OCI-LY7 (cell line): ENCODE measurements around the gene MTHFD1. TPM values are rescaled to one million over a fixed set of nuclear protein-coding genes. Genes with fewer than 3 reads are reported as not detected.

Experiments
- BruUV-seq: library from RNA; stranded (reverse); fragments of 400-500 nt; replicated peaks from 2 replicates; lab custom pipeline; 2021; lab: Mats Ljungman, UMichigan
- CTCF ChIA-PET: fragments of 300-600 bp; sonication (Branson Sonifier 250); formaldehyde crosslinking; loops from one replicate; lab custom pipeline; 2022; ENCODE audit warnings: antibody characterized with exemption; ENCODE audit not compliant: unreplicated experiment; lab: Charles Lee
- POLR2A ChIA-PET: fragments of 300-600 bp; sonication (Branson Sonifier 250); formaldehyde crosslinking; loops from one replicate; lab custom pipeline; 2022; ENCODE audit warnings: antibody characterized with exemption; lab: Charles Lee
- DNase-seq: peaks from one replicate; pipeline ENCODE4 v3.0.0-alpha.2; 2015; ENCODE audit warnings: low spot score
- H2AFZ ChIP-seq: fragments of 200-600 bp; sonication (generic), shearing (Covaris generic); 2 replicates; pipeline ENCODE4 v1.6.1; 2014; ENCODE audit warnings: mild to moderate bottlenecking, antibody characterized with exemption, low read length, moderate library complexity
- H3K27ac ChIP-seq: fragments of 200-600 bp; sonication (generic); 2 replicates; pipeline ENCODE4 v1.5.1; 2014; ENCODE audit warnings: mixed run types, low read depth, mild to moderate bottlenecking, moderate library complexity, low read length, inconsistent platforms; ENCODE audit not compliant: poor library complexity, severe bottlenecking
- H3K36me3 ChIP-seq: fragments of 200-600 bp; sonication (generic); 2 replicates; pipeline ENCODE4 v1.6.1; 2014; ENCODE audit warnings: mild to moderate bottlenecking, antibody characterized with exemption, low read length, moderate library complexity, mixed read lengths; ENCODE audit not compliant: insufficient read depth
- H3K4me1 ChIP-seq: fragments of 200-600 bp; sonication (generic); 2 replicates; pipeline ENCODE4 v1.5.1; 2014; ENCODE audit warnings: mild to moderate bottlenecking, low read length; ENCODE audit not compliant: insufficient read depth, poor library complexity, severe bottlenecking
- H3K4me2 ChIP-seq: fragments of 200-600 bp; sonication (generic); 2 replicates; pipeline ENCODE4 v1.6.1; 2014; ENCODE audit warnings: mild to moderate bottlenecking, low read length
- H3K4me3 ChIP-seq: fragments of 200-600 bp; sonication (generic); 2 replicates; pipeline ENCODE4 v1.5.1; 2014; ENCODE audit warnings: mild to moderate bottlenecking, low read depth, low read length; ENCODE audit not compliant: poor library complexity, severe bottlenecking
- H3K79me2 ChIP-seq: fragments of 200-600 bp; sonication (generic); 2 replicates; pipeline ENCODE4 v1.6.1; 2016; ENCODE audit warnings: low read depth, mild to moderate bottlenecking, low read length, moderate library complexity, mixed read lengths; ENCODE audit not compliant: insufficient read depth
- H3K9me2 ChIP-seq: fragments of 200-600 bp; sonication (generic); 2 replicates; pipeline ENCODE4 v1.6.1; 2016; ENCODE audit warnings: mild to moderate bottlenecking, low read length, mixed read lengths; ENCODE audit not compliant: insufficient read depth
- H3K9me3 ChIP-seq: fragments of 200-600 bp; sonication (generic); 2 replicates; pipeline ENCODE4 v1.6.1; 2014; ENCODE audit warnings: mild to moderate bottlenecking, mixed run types, low read length, mixed read lengths
- H4K20me1 ChIP-seq: fragments of 200-600 bp; sonication (generic); 2 replicates; pipeline ENCODE4 v1.6.1; 2014; ENCODE audit warnings: mild to moderate bottlenecking, antibody characterized with exemption, low read length, moderate library complexity, mixed read lengths; ENCODE audit not compliant: insufficient read depth
- CTCF ChIP-seq: fragments of 200-600 bp; sonication (generic); conservative IDR thresholded peaks from 2 replicates; pipeline ENCODE4 v1.5.1; 2014; ENCODE audit warnings: mild to moderate bottlenecking, antibody characterized with exemption, low read length, moderate library complexity, mixed read lengths
- EZH2phosphoT487 ChIP-seq: fragments of 200-600 bp; sonication (generic); IDR thresholded peaks from 2 replicates; pipeline ENCODE4 v1.6.1; 2018; ENCODE audit warnings: low read depth, borderline replicate concordance, mild to moderate bottlenecking, mixed run types, antibody characterized with exemption, low read length, moderate library complexity, mixed read lengths
- intact Hi-C: fragments of 100-400 bp; cut with micrococcal nuclease; formaldehyde crosslinking; loops from one replicate; pipeline ENCODE4 v1.10.0; 2022; ENCODE audit not compliant: unreplicated experiment
- total RNA-seq, 2 experiments: library from RNA; depleted of rRNA in 1 of 2; stranded (reverse); fragments of >200 nt in 1 of 2; shearing (Covaris generic) in 1 of 2; gene quantifications; 2 replicates each; pipeline ENCODE4 v1.2.3, GENCODE V29; 2014 to 2022

Gene MTHFD1
- total RNA-seq, 2 experiments from 2014 or later: 73.7 to 163 TPM

GRCh38 chr14:64491637-64492036, 103.5 kb downstream of the MTHFD1 start:
- Histone ChIP-seq H3K4me2 (no peak overlapping the region), H2AFZ (no peak overlapping the region), H4K20me1 (peaks cover 1% of the 10 kb centered on the region; the same call in 1 of the 2 replicates), H3K27ac (no peak overlapping the region), H3K9me2 (no peaks in the 10 kb centered on the region), H3K4me3 (no peak overlapping the region), H3K79me2 (peaks cover 42% of the 10 kb centered on the region; the same call in 1 of the 2 replicates), H3K36me3 (peaks cover 88% of the 10 kb centered on the region), H3K4me1 (no peaks in the 10 kb centered on the region), H3K9me3 (no peaks in the 10 kb centered on the region)
- no peak for DNase-seq
- ChIA-PET CTCF (interaction anchor here (0.9 kb wide), 1 partner anchor 11 kb away, joined by 3 read pairs; no protein-coding TSS in a partner anchor), POLR2A (interaction anchor here (0.5 to 2.3 kb wide), 6 partner anchors 10 to 1476 kb away, joined by 3 to 13 read pairs (median 3); no protein-coding TSS in a partner anchor)
- intact Hi-C loops: no loop called here
- no peak for TF ChIP-seq CTCF
- TF ChIP-seq EZH2phosphoT487: no peak
- BruUV-seq: no TSS peak

GRCh38 chr14:64493455-64493854, 105.3 kb downstream of the MTHFD1 start:
- no peak for DNase-seq
- POLR2A ChIA-PET: interaction anchor here (0.7 to 1.5 kb wide), 2 partner anchors 9 kb away, joined by 3 to 4 read pairs; no protein-coding TSS in a partner anchor
- Histone ChIP-seq H3K4me2 (no peak overlapping the region), H2AFZ (no peak overlapping the region), H3K9me3 (no peaks in the 10 kb centered on the region), H3K4me1 (peaks cover 6% of the 10 kb centered on the region), H3K36me3 (peaks cover 86% of the 10 kb centered on the region), H4K20me1 (peaks cover 10% of the 10 kb centered on the region; the same call in 1 of the 2 replicates), H3K9me2 (no peaks in the 10 kb centered on the region), H3K4me3 (no peak overlapping the region), H3K27ac (no peak overlapping the region), H3K79me2 (peaks cover 58% of the 10 kb centered on the region)
- intact Hi-C loops: no loop called here
- BruUV-seq: no TSS peak
- no peak for TF ChIP-seq CTCF
- CTCF ChIA-PET: no interaction called here

- peaks cover 10% of the 10 kb centered on the region; the same call in 1 of the 2 replicates for H4K20me1 ChIP-seq
- no peak overlapping the region for H2AFZ ChIP-seq
- no peaks in the 10 kb centered on the region for H3K9me2 ChIP-seq
- intact Hi-C loops: no loop called here
- peaks cover 85% of the 10 kb centered on the region for H3K36me3 ChIP-seq
- TF ChIP-seq CTCF (no peak), EZH2phosphoT487 (no peak)
- no peaks in the 10 kb centered on the region for H3K9me3 ChIP-seq
- H3K4me3 ChIP-seq: no peak overlapping the region
- POLR2A ChIA-PET: interaction anchor here (0.6 to 1.3 kb wide), 2 partner anchors 9 to 10 kb away, joined by 3 to 5 read pairs; no protein-coding TSS in a partner anchor
- peaks cover 15% of the 10 kb centered on the region for H3K4me1 ChIP-seq
- BruUV-seq: no TSS peak
- no peak overlapping the region for H3K27ac ChIP-seq
- DNase-seq: no peak
- no peak overlapping the region for H3K4me2 ChIP-seq
- peaks cover 73% of the 10 kb centered on the region for H3K79me2 ChIP-seq
- CTCF ChIA-PET: no interaction called here
These were observed 107.1 kb downstream of the MTHFD1 start for GRCh38 chr14:64495252-64495651.
